ENCODE data around the gene TMA16.

The TMA16 gene

GRCh38 chr4:163515198-163515597 is 20.7 kb downstream of the TMA16 start:
- no peak overlapping the region for H3K4me3 ChIP-seq (ENCODE audit: low read length)
- TF ChIP-seq, protein P1, sequence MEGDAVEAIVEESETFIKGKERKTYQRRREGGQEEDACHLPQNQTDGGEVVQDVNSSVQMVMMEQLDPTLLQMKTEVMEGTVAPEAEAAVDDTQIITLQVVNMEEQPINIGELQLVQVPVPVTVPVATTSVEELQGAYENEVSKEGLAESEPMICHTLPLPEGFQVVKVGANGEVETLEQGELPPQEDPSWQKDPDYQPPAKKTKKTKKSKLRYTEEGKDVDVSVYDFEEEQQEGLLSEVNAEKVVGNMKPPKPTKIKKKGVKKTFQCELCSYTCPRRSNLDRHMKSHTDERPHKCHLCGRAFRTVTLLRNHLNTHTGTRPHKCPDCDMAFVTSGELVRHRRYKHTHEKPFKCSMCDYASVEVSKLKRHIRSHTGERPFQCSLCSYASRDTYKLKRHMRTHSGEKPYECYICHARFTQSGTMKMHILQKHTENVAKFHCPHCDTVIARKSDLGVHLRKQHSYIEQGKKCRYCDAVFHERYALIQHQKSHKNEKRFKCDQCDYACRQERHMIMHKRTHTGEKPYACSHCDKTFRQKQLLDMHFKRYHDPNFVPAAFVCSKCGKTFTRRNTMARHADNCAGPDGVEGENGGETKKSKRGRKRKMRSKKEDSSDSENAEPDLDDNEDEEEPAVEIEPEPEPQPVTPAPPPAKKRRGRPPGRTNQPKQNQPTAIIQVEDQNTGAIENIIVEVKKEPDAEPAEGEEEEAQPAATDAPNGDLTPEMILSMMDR (conservative IDR thresholded peaks at IDR 0.05; ENCODE audit: low read length): no peak
- no peak for DNase-seq (ENCODE audit: low read depth)

DNA sequence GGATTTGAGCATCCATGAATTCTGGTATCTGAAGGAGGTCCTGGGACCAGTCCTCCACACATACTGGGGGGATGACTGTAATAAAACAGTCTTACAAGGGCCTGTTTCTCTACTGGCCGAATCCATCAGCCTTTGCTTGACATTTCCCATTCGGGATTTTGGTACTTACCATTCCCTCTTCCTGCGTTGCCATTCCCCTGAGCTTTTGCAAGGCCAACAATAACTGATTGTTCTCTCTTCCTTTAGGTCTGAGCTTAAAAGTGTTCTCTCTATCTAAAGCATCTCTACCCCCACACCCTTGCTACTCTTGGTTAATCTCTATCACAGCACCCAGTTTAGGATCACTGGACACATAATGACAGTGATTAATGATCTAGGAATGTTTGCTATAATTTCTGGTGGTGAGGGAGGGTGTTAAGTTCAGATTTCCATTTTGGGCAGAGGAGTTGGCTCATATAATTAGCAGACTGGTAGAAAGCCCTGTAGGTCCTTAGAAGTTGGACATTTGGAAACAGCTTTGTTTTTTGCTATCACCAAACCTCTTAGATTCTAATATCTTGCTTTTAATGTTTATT is 29.4 kb downstream of the TMA16 start:
- DNase-seq (ENCODE audit: low read depth): no peak
- no peak overlapping the region for H3K4me3 ChIP-seq (ENCODE audit: low read length)
- TF ChIP-seq, protein P1 (conservative IDR thresholded peaks at IDR 0.05; ENCODE audit: low read length): no peak

- H3K4me3 ChIP-seq (ENCODE audit: low read length): no peak overlapping the region
- no peak for DNase-seq (ENCODE audit: low read depth)
- TF ChIP-seq, protein P1 (conservative IDR thresholded peaks at IDR 0.05; ENCODE audit: low read length): no peak
Measured at GRCh38 chr4:163525982-163526381, 31.5 kb downstream of the TMA16 start.

- no peak for DNase-seq (ENCODE audit: low read depth)
- H3K4me3 ChIP-seq (ENCODE audit: low read length): no peak overlapping the region
- TF ChIP-seq, protein P1 (conservative IDR thresholded peaks at IDR 0.05; ENCODE audit: low read length): no peak
Measured at GRCh38 chr4:163527172-163527571, 32.7 kb downstream of the TMA16 start.

DNA sequence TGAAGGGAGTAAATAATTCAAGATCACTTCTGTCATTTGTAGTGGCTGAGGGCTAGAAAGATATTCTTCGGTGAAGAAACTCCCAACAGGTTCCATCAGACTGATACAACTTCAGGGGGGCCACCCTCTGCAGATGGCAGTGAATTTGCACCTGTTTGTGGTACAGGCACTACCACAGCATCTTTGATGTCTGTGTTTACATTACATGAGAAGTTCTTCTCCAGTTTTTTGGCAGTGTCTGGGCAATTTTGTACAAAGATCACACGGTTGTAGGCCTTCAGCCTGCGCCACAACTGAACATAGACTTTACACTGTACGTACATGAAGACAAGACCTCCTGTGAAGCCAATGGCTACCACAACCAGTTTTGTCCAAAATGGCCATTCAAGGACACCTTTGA is 34.2 kb downstream of the TMA16 start:
- no peak overlapping the region for H3K4me3 ChIP-seq (ENCODE audit: low read length)
- TF ChIP-seq, protein P1 (conservative IDR thresholded peaks at IDR 0.05; ENCODE audit: low read length): no peak
- no peak for DNase-seq (ENCODE audit: low read depth)

DNA sequence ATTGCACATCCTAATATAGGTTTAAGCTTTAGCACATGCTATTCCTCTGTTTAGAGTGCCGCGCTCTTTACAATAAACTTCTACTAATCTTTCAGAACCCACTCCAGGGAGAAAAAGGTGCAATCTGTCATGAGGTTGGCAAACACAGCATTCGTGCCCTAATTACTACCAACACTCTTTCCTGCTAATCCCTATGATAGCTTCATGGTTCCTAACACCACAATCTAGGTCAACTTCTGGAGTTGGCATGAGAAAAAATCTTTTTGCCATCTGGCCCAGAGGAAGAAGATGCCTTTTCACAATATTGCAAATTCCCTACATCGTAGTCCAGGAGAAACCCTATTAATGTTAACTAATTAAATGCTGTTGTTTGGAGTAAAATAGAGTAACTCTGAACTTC is 39.6 kb downstream of the TMA16 start:
- no peak for DNase-seq (ENCODE audit: low read depth)
- TF ChIP-seq, protein P1 (conservative IDR thresholded peaks at IDR 0.05; ENCODE audit: low read length): no peak

DNA sequence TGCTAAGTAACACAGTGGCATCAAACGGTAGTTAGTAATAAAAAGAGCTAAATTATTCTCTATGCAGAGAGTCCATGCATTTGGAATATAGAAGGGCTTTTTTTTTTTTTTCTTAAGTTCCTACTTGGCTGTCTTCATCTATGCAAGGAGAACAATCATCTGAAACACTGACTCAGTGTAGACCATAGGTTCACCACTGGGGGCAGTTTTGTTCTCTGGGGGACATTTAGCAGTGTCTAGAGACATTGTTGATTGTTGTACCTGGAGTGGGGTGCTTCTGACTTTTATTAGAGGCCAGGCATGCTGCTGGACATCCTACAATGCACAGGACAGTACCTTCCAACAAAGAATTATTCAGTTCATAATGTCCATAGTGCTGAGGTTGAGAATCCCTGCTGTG is 41.2 kb downstream of the TMA16 start:
- H3K4me3 ChIP-seq (ENCODE audit: low read length): no peak overlapping the region
- DNase-seq (ENCODE audit: low read depth): no peak
- TF ChIP-seq, protein P1 (conservative IDR thresholded peaks at IDR 0.05; ENCODE audit: low read length): peak; percentile 10; the same call in 1 of the 2 replicates

More for the DNA sequence above, 39.6 kb downstream of the TMA16 start:
- no peak overlapping the region for H3K4me3 ChIP-seq (ENCODE audit: low read length)

Data from AG10803 (cell line).